Measurements from ENCODE around the gene EGFR.

- no peak for TF ChIP-seq POLR2A (IDR thresholded peaks at IDR 0.05)
- no peak for TF ChIP-seq CTCF (IDR thresholded peaks at IDR 0.05)
These were observed 75.4 kb downstream of the EGFR start for GRCh38 chr7:55094092-55094690.

All from uterus (tissue), 2 donors.